HG03469 (cell line): ENCODE results near the gene IL11.

ENCODE experiments used
- ATAC-seq: cut with Tn5 transposase; IDR thresholded peaks from one replicate; pipeline ENCODE4 v1.9.1; 2021; ENCODE audit warnings: mild to moderate bottlenecking, moderate library complexity, moderate number of reproducible peaks; ENCODE audit not compliant: unreplicated experiment

IL11 gene

GRCh38 chr19:55353803-55354697 is 16.2 kb downstream of the IL11 start:
- no peak for ATAC-seq

- no peak for ATAC-seq
These were observed 16.9 kb downstream of the IL11 start for GRCh38 chr19:55353356-55353802.

- no peak for ATAC-seq
These were observed 17.6 kb downstream of the IL11 start for GRCh38 chr19:55352549-55353145.

GRCh38 chr19:55352040-55352439 is 18.2 kb downstream of the IL11 start:
- no peak for ATAC-seq

GRCh38 chr19:55350620-55351315 is 19.5 kb downstream of the IL11 start:
- ATAC-seq, result no peak

- ATAC-seq, result no peak
These were observed 21.8 kb downstream of the IL11 start for GRCh38 chr19:55348317-55349034.

- ATAC-seq, result no peak
These were observed 22.7 kb downstream of the IL11 start for GRCh38 chr19:55347442-55348009.

GRCh38 chr19:55346725-55347441 is 23.4 kb downstream of the IL11 start:
- ATAC-seq, result no peak

- no peak for ATAC-seq
These were observed 24.2 kb downstream of the IL11 start for GRCh38 chr19:55345818-55346724.

- no peak for ATAC-seq
These were observed 25.0 kb downstream of the IL11 start for GRCh38 chr19:55345101-55345817.

GRCh38 chr19:55344444-55344843 is 25.8 kb downstream of the IL11 start:
- ATAC-seq, result no peak

- no peak for ATAC-seq
These were observed 28.4 kb downstream of the IL11 start for GRCh38 chr19:55341595-55342531.

GRCh38 chr19:55341171-55341588 is 29.1 kb downstream of the IL11 start:
- ATAC-seq, result no peak

- no peak for ATAC-seq
These were observed 29.5 kb downstream of the IL11 start for GRCh38 chr19:55340784-55341147.

GRCh38 chr19:55339889-55340783 is 30.1 kb downstream of the IL11 start:
- no peak for ATAC-seq
